SK-N-SH treated with all-trans-retinoic acid at 6 μM for 48 hours (cell line): ENCODE results near the gene METTL13.

ENCODE experiments used
- ARNTL ChIP-seq: fragments of 450-650 bp; formaldehyde crosslinking; IDR thresholded peaks from 2 replicates; pipeline ENCODE4 v1.5.0; 2020; ENCODE audit warnings: low read depth, mild to moderate bottlenecking, moderate library complexity, borderline replicate concordance
- BACH2 ChIP-seq: fragments of 250-450 bp; sonication (Bioruptor Pico); IDR thresholded peaks from 2 replicates; pipeline ENCODE4 v1.9.0; 2021; ENCODE audit warnings: mild to moderate bottlenecking, borderline replicate concordance
- CREB5 ChIP-seq: fragments of 250-450 bp; sonication (Bioruptor Pico); IDR thresholded peaks from 2 replicates; pipeline ENCODE4 v1.5.1; 2020; ENCODE audit warnings: low read depth, mild to moderate bottlenecking, moderate library complexity
- ESRRG ChIP-seq: fragments of 250-450 bp; sonication (Bioruptor Pico); IDR thresholded peaks from 2 replicates; pipeline ENCODE4 v1.6.1; 2021; ENCODE audit warnings: mild to moderate bottlenecking
- ISL1 ChIP-seq: fragments of 250-450 bp; sonication (Bioruptor Pico); IDR thresholded peaks from 2 replicates; pipeline ENCODE4 v2.1.2; 2022; ENCODE audit warnings: mild to moderate bottlenecking, moderate library complexity
- RARB ChIP-seq: fragments of 250-450 bp; sonication (Bioruptor Pico); IDR thresholded peaks from 2 replicates; pipeline ENCODE4 v1.8.0; 2021; ENCODE audit warnings: mild to moderate bottlenecking, moderate library complexity
- ZFP30 ChIP-seq: fragments of 450-650 bp; formaldehyde crosslinking; IDR thresholded peaks from 2 replicates; pipeline ENCODE4 v1.5.0; 2022; ENCODE audit warnings: mild to moderate bottlenecking, moderate library complexity
- ZNF565 ChIP-seq: fragments of 450-650 bp; formaldehyde crosslinking; conservative IDR thresholded peaks from 2 replicates; pipeline ENCODE4 v1.5.0; 2020; ENCODE audit warnings: low read depth, mild to moderate bottlenecking, moderate library complexity
- TF ChIP-seq, protein P1 (sequence below): fragments of 250-450 bp; sonication (Bioruptor Pico); IDR thresholded peaks from 2 replicates; pipeline ENCODE4 v1.8.0; 2021; ENCODE audit warnings: low read depth, mild to moderate bottlenecking, moderate library complexity, borderline replicate concordance
- TF ChIP-seq, protein P2 (sequence below): fragments of 250-450 bp; sonication (Bioruptor Pico); IDR thresholded peaks from 2 replicates; pipeline ENCODE4 v1.8.0; 2020; ENCODE audit warnings: mild to moderate bottlenecking, moderate library complexity, borderline replicate concordance

DNA sequence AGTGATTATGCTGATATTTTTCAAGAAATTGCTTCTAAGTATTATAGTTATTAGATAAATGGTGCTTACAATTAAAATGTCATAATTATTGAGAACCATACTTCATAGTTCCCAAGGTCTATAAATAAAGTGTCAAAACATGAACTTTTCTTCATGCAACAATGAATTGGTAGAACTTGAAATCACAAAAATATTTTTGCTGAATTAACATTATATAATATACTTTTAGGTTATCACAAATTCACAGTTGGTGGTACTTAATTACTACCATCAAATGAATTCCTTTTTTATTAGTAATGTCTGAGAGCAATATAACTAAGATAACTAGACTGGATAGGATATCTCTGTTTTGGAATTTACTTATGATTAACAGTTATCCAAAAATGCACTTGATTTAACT, 64.5 kb downstream of the METTL13 start:
- TF ChIP-seq, protein P1, sequence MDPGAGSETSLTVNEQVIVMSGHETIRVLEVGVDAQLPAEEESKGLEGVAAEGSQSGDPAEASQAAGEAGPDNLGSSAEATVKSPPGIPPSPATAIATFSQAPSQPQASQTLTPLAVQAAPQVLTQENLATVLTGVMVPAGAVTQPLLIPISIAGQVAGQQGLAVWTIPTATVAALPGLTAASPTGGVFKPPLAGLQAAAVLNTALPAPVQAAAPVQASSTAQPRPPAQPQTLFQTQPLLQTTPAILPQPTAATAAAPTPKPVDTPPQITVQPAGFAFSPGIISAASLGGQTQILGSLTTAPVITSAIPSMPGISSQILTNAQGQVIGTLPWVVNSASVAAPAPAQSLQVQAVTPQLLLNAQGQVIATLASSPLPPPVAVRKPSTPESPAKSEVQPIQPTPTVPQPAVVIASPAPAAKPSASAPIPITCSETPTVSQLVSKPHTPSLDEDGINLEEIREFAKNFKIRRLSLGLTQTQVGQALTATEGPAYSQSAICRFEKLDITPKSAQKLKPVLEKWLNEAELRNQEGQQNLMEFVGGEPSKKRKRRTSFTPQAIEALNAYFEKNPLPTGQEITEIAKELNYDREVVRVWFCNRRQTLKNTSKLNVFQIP, result no peak
- TF ChIP-seq, protein P2, sequence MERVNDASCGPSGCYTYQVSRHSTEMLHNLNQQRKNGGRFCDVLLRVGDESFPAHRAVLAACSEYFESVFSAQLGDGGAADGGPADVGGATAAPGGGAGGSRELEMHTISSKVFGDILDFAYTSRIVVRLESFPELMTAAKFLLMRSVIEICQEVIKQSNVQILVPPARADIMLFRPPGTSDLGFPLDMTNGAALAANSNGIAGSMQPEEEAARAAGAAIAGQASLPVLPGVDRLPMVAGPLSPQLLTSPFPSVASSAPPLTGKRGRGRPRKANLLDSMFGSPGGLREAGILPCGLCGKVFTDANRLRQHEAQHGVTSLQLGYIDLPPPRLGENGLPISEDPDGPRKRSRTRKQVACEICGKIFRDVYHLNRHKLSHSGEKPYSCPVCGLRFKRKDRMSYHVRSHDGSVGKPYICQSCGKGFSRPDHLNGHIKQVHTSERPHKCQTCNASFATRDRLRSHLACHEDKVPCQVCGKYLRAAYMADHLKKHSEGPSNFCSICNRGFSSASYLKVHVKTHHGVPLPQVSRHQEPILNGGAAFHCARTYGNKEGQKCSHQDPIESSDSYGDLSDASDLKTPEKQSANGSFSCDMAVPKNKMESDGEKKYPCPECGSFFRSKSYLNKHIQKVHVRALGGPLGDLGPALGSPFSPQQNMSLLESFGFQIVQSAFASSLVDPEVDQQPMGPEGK (CRISPR knock-in tag), result no peak
- no peak for TF ChIP-seq ISL1 (CRISPR knock-in tag)
- no peak for TF ChIP-seq ARNTL (CRISPR knock-in tag)
- TF ChIP-seq CREB5, result no peak
- TF ChIP-seq ZFP30 (CRISPR knock-in tag), result no peak
- TF ChIP-seq RARB (CRISPR knock-in tag), result no peak
- no peak for TF ChIP-seq ESRRG (CRISPR knock-in tag)
- TF ChIP-seq ZNF565 (CRISPR knock-in tag), result no peak
- no peak for TF ChIP-seq BACH2
